IgD-negative memory B cell (primary cell): ENCODE measurements around the gene HOXC5. TPM values are rescaled to one million over a fixed set of nuclear protein-coding genes. Genes with fewer than 3 reads are reported as not detected.

ENCODE experiments used
- H3K27ac Mint-ChIP-seq, 3 donors: one replicate each; pipeline ENCODE4 v1.8.0; 2020 to 2022; ENCODE audit warnings: mild to moderate bottlenecking in 3 of 3, mixed read lengths in 3 of 3, moderate library complexity in 1 of 3
- H3K27me3 Mint-ChIP-seq: one replicate; pipeline ENCODE4 v1.8.0; 2021; ENCODE audit warnings: mixed read lengths
- H3K36me3 Mint-ChIP-seq: one replicate; pipeline ENCODE4 v1.8.0; 2020; ENCODE audit warnings: mild to moderate bottlenecking, mixed read lengths
- H3K4me1 Mint-ChIP-seq, 3 donors: one replicate each; pipeline ENCODE4 v1.8.0; 2020 to 2022; ENCODE audit warnings: mixed read lengths in 3 of 3, mild to moderate bottlenecking in 1 of 3
- H3K4me3 Mint-ChIP-seq, 4 donors: one replicate each; pipeline ENCODE4 v1.8.0; 2020 to 2022; ENCODE audit warnings: mild to moderate bottlenecking in 4 of 4, mixed read lengths in 4 of 4, moderate library complexity in 3 of 4
- H3K9me3 Mint-ChIP-seq, 3 donors: one replicate each; pipeline ENCODE4 v1.8.0; 2020 to 2021; ENCODE audit warnings: mixed read lengths in 3 of 3, mild to moderate bottlenecking in 1 of 3
- polyA plus RNA-seq: library from polyadenylated mRNA; unstranded; fragments of 300-500 nt; fragmentation: Illumina TruSeq; gene quantifications from one replicate; pipeline ENCODE4 v1.2.3, GENCODE V29; 2021

HOXC5 gene
- polyA plus RNA-seq, 1 donor from 2014 or later: not detected

DNA sequence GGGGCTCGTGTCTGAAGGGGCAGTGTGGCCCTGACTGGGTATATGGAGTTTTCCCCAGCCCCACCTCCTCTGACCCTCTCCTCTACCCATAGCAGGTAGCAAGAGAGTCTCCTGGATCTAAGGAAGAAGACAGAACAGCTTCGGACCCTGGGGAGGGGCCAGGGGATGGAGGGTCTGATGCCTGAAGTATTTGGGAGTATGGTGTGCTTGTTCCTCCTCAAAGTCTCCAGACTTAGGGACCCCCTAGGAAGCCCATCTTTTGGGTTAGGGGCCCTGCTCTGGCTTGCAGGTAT is 24.6 kb upstream of the HOXC5 start:
- Mint-ChIP-seq H3K36me3 (peaks cover 1% of the 10 kb centered on the region), H3K4me3 (peak overlapping the region in 3 of 4 donors; percentile 35 to 83 (median 52)), H3K27ac (peak overlapping the region in 2 of 3 donors; percentile 80 to 97), H3K9me3 (peaks cover 0 to 4% (median 0%) of the 10 kb centered on the region in 3 donors), H3K4me1 (peaks cover 9 to 38% (median 15%) of the 10 kb centered on the region in 3 donors), H3K27me3 (peaks cover 75% of the 10 kb centered on the region)

DNA sequence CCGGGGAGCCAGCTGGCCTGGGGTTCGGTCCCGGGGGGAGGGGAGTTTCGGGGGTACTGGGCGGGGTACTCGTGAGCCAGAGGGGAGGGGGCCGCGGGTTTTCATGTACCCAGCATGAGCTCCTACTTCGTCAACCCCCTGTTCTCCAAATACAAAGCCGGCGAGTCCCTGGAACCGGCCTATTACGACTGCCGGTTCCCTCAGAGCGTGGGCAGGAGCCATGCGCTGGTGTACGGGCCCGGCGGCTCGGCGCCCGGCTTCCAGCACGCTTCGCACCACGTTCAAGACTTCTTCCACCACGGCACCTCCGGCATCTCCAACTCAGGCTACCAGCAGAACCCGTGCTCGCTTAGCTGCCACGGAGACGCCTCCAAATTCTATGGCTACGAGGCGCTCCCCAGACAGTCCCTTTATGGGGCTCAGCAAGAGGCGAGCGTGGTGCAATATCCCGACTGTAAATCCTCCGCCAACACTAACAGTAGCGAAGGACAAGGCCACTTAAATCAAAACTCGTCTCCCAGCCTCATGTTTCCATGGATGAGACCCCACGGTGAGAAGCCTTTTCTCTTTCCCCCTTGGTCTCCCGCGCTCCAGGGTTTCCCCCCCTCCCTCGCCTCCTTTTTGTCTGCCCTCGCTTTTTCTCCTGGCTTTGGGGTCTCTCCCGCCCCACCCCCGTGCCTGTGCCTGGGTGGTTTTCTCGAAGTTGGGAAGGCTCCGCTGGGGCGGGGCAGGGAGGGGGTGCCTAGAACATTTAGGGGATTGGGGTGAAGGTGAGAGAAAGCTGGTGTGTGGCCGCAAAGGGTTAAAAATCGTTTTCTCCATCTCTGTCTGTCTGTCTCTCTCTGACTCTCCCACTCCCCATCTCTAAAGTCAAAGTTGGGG is 23.4 kb upstream of the HOXC5 start:
- Mint-ChIP-seq H3K27ac (peak overlapping the region in 2 of 3 donors; percentile 78 to 93), H3K27me3 (peaks cover 71% of the 10 kb centered on the region), H3K9me3 (peaks cover 0 to 4% (median 0%) of the 10 kb centered on the region in 3 donors), H3K4me1 (peaks cover 8 to 38% (median 15%) of the 10 kb centered on the region in 3 donors), H3K36me3 (peaks cover 1% of the 10 kb centered on the region), H3K4me3 (peak overlapping the region; percentile 67 to 89 (median 76))

DNA sequence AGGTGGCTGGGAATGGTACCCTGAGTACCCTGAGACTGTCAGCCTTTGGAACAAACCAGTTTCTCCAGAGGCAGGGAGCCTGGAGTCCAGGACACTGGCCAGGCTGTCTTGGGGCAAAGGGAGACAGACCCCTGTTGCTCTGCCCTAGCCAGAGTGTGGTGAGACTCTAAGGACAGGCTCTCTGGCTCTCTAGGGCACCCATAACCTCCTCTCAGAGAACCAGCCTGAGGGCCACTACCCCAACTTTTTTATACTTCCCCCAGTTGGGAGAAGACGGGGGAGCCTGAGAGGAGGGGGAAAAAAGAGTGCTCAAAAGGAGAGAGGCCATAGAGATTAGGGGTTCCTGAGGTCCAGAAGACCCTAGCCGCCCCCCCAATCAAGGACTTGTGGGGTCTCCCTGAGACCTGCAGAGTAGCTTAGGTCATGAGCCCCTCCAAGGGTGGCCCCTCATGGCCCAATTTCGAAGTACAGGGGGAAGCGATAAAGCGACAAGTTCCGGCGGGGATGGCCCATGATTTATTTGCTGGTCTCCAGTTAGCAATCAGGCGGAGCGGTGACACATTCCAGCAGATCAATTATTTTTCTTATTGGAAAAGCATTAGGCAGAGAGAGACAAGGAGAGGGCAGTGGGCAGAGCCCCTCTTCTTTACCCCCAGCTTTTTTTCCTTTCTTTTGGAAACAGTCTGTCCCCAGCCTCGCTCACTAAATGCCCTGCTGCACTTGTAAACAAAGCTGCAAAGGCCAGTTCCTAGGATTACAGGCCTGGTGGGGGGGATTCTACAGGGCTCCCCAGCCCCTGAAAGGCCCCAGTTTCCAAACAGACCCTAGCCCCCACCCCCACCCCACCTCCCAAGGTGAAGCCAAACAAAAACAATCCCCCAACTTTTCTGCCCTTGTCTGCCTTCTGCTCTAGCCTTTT is 22.5 kb upstream of the HOXC5 start:
- Mint-ChIP-seq H3K4me3 (peak overlapping the region in 2 of 4 donors; percentile 17 to 63), H3K4me1 (peaks cover 10 to 45% (median 17%) of the 10 kb centered on the region in 3 donors)

DNA sequence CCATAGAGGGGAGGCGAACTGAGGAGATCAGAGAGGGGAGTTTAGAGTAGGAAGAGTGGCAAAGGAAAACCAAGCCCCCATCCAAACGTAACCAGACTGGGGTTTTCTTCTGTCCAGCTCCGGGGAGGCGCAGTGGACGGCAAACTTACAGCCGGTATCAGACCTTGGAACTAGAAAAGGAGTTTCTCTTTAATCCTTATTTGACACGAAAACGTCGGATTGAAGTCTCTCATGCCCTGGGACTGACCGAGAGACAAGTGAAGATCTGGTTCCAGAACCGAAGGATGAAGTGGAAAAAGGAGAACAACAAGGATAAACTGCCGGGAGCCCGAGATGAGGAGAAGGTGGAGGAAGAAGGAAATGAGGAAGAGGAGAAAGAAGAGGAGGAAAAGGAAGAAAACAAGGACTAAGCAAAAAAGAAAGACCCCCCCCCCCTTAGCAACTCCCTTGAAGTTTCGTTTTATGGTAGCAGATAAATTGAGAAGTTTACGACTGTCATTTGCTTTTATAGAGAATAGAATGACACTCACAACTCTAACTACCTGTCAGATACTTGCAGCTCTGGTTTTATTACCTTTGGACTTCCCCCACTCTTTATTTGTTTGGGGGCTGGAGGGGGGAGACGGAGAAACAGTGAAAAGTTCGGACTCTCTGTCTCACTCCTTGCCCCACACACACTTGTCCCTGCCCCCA is 21.7 kb upstream of the HOXC5 start:
- Mint-ChIP-seq H3K4me1 (peaks cover 10 to 41% (median 17%) of the 10 kb centered on the region in 3 donors), H3K4me3 (peak overlapping the region in 3 of 4 donors; percentile 4 to 41 (median 4))

More for the DNA sequence above, 22.5 kb upstream of the HOXC5 start:
- H3K27ac Mint-ChIP-seq: peak overlapping the region in 1 of 3 donors; percentile 93
- peaks cover 0 to 4% (median 0%) of the 10 kb centered on the region in 3 donors for H3K9me3 Mint-ChIP-seq
- H3K36me3 Mint-ChIP-seq: peaks cover 1% of the 10 kb centered on the region
- H3K27me3 Mint-ChIP-seq: peaks cover 75% of the 10 kb centered on the region

DNA sequence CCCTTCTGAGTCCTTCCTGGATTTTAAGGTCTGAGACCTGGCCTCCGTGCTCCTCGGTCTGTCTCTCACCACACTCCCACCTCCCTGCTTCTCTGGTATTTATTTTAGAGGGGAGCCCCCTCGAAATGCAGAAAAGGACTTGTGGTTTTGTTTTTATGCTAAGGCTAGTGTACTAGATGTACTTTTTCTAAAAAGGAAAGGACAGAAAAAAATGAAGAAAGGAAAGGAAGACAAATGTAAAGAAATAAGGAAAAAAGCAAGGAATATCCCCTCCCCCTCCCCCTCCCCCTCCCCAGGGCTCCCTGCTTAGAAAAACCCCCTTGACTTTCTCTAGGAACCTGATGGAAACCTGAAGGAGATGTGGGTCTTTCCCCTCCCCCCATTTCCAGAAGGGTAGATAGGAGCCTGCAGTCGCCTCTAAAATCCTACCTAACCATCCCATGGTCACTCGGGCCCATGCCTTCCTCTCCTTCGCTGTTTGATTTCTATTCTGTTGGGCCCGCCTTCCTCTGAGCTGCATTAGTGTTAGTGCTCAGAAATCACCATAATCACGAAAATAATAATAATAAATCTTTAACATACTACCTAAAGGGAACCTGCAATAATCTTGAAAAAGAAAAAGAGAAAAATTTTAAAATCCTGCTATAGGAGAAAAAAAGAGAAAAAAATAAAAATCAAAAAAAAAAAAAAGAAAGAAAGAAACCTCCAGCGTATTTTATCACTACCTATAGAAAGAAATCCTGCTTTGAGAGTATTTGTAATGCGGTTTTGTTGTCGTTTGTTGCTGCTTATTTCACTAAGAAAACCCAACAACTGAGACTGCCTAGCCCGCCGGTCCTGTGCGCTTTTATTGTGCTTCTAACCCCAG is 21.0 kb upstream of the HOXC5 start:
- peaks cover 8 to 35% (median 13%) of the 10 kb centered on the region in 3 donors for H3K4me1 Mint-ChIP-seq
- peaks cover 1% of the 10 kb centered on the region for H3K36me3 Mint-ChIP-seq
- H3K27me3 Mint-ChIP-seq: peaks cover 63% of the 10 kb centered on the region
- peaks cover 0 to 4% (median 0%) of the 10 kb centered on the region in 3 donors for H3K9me3 Mint-ChIP-seq
- H3K27ac Mint-ChIP-seq: peak overlapping the region in 2 of 3 donors; percentile 18 to 93
- peak overlapping the region in 3 of 4 donors; percentile 24 to 48 (median 41) for H3K4me3 Mint-ChIP-seq

More for the DNA sequence above, 21.7 kb upstream of the HOXC5 start:
- Mint-ChIP-seq H3K36me3 (peaks cover 1% of the 10 kb centered on the region), H3K9me3 (peaks cover 0 to 4% (median 0%) of the 10 kb centered on the region in 3 donors), H3K27me3 (peaks cover 71% of the 10 kb centered on the region), H3K27ac (peak overlapping the region in 2 of 3 donors; percentile 18 to 47)

DNA sequence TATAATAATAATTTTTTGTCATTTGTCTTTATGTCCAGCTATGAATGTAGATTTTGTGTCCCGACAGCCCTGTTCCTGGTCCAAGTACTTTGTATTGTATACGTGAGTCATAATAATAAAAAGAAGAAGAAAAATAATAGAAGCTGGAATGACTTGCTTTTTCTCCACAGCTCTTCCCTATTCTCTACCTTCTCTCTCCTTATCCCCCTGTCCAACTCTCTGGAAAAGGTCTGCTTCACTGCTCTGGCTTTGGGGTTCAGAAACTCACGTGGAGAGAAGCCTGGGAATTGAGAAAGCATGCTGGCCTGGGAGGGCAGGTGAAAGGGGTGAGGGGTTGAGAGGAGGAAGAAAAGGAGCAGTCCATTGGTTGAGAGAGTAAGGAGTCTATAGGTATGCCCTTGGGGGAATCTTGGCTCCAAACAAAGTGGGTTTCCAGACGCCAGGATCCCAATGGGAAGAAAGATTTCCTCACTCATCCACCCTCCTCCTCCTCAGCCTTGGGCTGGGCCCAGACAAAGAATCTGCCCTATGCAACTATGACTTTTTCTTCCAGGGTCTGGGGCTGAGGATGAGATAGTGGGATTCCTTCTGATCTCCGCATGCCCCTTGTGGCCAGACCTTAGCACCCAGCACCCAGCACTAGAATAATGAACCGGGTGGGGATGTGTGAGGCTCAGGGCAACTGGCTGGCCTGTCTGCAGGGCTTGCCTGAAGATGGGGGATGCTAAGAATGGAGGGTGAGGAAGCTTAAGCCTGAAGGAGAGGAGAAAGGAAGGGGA is 20.0 kb upstream of the HOXC5 start:
- H3K27me3 Mint-ChIP-seq: peaks cover 63% of the 10 kb centered on the region
- peaks cover 11 to 37% (median 15%) of the 10 kb centered on the region in 3 donors for H3K4me1 Mint-ChIP-seq
- peak overlapping the region in 2 of 4 donors; percentile 11 to 48 for H3K4me3 Mint-ChIP-seq
- peak overlapping the region in 1 of 3 donors; percentile 93 for H3K27ac Mint-ChIP-seq
- peaks cover 1% of the 10 kb centered on the region for H3K36me3 Mint-ChIP-seq
- H3K9me3 Mint-ChIP-seq: peaks cover 0 to 6% (median 0%) of the 10 kb centered on the region in 3 donors

DNA sequence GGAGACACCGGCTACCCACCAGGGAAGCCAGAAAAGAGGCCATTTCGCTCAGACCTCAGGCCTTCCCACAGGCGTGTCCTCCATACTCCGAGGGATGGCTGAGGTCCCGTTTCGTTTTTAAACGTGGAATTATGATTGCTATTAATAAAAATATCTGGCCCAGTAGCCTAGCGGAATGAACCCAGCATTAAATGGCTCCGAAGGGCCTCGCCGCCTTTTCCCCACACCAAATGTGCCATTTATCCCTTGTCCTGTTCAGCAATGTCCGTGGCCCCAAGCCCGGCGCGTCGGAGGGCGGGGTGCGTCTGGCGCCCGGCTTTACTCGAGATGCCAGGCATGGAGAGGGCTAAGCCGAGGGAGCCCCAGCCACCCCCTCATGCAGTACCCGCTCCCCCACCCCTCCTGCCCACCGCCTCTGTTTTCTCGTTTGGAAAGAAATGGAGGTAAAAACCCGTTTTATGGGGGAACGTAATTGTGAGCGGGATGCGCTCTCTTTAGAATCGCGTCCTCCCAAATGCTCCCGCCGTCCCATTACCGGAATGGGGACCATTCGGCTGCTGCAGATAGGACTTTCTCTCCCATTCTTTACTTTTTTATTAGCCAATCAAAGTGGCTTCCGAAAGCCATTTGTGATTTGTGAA is 18.4 kb upstream of the HOXC5 start:
- Mint-ChIP-seq H3K36me3 (peaks cover 1% of the 10 kb centered on the region), H3K27me3 (peaks cover 53% of the 10 kb centered on the region), H3K9me3 (peaks cover 0 to 3% (median 0%) of the 10 kb centered on the region in 3 donors), H3K4me1 (peaks cover 6 to 33% (median 13%) of the 10 kb centered on the region in 3 donors), H3K4me3 (peak overlapping the region in 1 of 4 donors; percentile 76), H3K27ac (peak overlapping the region in 2 of 3 donors; percentile 93 to 96)

DNA sequence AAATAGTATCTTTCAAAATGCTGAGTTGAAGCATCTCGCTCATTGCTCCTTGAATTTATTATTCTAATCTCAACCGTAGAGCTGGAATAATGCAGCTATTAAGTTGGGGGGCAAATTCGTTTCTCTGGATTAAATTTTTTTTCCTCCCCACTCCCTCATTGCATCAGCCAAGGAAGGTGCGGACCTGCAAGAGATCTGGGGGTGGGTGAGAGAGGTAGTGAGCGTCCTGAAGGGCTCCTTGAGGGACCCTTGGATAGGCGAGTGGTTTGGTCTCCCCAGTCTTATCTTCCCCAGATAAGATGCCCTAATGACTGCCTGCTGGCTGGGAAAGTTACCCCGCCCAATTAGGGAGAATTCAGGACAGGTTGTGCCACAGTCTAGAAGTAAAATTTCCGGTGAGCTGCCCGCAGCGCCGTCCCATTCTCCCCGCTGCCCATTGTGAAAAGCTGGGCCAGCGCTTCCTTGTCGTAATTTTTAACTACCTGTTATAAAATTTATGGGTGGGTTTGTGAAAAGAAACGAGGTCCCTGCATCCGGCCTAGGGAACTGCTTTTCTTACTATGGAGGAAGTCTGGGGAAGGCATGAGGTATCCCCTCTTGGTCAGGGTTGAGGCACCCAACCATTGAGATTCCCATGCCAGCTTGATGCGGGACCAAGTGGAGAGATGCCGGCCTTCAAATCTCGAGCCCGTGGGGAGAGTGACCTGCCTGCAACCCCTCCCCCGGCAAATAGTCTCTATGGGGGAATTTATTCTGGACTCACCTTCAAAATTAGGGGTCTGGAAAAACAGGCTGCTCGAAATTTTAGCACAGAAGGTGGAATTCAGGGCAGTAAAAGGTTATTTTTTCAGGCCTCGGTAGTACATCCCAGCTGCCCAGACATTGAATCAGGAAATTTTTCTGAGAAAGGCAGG is 17.6 kb upstream of the HOXC5 start:
- Mint-ChIP-seq H3K36me3 (peaks cover 1% of the 10 kb centered on the region), H3K9me3 (peaks cover 0 to 2% (median 0%) of the 10 kb centered on the region in 3 donors), H3K4me3 (peak overlapping the region in 2 of 4 donors; percentile 52 to 76), H3K27me3 (peaks cover 49% of the 10 kb centered on the region), H3K27ac (peak overlapping the region; percentile 81 to 96 (median 85)), H3K4me1 (peaks cover 5 to 31% (median 13%) of the 10 kb centered on the region in 3 donors)

DNA sequence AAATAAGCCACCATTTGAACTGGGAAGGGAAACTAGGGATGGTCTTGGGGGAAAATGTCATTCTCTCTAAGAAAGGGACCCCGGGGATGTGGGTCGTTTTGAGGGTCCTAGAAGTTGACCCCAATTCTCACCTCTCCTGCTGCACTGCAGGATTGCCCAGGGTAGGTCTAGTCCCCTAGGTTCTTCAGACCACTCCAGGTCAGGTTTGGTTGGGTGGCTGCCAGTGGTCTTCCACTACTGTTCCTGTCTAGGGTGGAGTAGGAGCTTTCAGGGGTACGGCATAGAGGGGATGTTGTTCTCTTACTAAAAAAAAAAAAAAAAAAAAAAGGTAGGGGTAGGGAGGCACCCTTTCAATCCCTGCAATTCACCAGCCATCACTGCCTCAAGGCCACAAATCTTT is 16.8 kb upstream of the HOXC5 start:
- Mint-ChIP-seq H3K9me3 (peaks cover 0 to 2% (median 0%) of the 10 kb centered on the region in 3 donors), H3K36me3 (peaks cover 1% of the 10 kb centered on the region), H3K4me3 (peak overlapping the region in 1 of 4 donors; percentile 76), H3K27me3 (peaks cover 49% of the 10 kb centered on the region), H3K4me1 (peaks cover 5 to 27% (median 12%) of the 10 kb centered on the region in 3 donors), H3K27ac (peak overlapping the region; percentile 23 to 93 (median 71))

DNA sequence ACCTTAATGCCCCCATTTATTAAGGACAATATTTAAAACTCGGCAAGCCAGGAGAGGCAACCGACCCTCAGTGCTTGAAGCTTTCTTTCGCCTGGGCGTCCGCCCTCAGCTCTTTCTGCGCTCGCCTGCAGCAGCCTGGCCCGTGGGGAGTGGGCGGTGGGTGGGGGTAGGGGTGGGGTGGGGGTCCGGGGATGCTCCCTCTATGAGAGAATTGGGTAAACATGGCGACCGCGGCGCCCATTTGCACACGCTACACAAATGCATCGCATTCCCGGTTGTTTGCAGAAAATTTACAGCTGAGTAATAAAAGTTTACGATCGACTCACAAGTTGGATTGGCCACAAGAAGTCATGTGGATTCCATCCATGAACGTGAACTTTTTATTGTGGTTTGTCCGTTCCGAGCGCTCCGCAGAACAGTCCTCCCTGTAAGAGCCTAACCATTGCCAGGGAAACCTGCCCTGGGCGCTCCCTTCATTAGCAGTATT is 16.3 kb upstream of the HOXC5 start:
- peaks cover 0 to 2% (median 0%) of the 10 kb centered on the region in 3 donors for H3K9me3 Mint-ChIP-seq
- peaks cover 7 to 25% (median 10%) of the 10 kb centered on the region in 3 donors for H3K4me1 Mint-ChIP-seq
- H3K27ac Mint-ChIP-seq: peak overlapping the region; percentile 23 to 93 (median 71)
- H3K4me3 Mint-ChIP-seq: no peak overlapping the region
- H3K27me3 Mint-ChIP-seq: peaks cover 48% of the 10 kb centered on the region
- H3K36me3 Mint-ChIP-seq: peaks cover 1% of the 10 kb centered on the region

DNA sequence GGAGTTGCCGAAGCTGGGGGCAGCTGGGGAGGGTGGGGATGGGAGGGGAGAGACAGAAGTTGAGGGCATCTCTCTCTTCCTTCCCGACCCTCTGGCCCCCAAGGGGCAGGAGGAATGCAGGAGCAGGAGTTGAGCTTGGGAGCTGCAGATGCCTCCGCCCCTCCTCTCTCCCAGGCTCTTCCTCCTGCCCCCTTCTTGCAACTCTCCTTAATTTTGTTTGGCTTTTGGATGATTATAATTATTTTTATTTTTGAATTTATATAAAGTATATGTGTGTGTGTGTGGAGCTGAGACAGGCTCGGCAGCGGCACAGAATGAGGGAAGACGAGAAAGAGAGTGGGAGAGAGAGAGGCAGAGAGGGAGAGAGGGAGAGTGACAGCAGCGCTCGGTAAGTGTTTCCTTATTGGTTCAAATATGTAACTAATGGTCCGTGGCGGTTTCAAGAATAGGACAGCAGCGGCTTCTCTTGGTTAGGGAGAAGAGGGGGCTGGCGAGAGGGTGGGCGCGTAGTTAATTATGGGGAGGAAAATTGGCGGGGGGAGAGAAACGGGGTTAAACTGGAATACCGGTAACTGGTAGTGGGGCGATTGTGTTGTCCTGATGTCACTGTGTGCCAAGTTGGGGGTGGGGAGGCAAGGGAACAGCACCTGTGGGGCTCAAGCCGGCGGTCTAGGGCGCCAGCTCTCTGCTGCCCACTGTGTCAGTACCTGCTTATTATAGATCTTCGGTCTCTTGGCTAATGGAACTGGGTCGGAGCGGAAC is 15.6 kb upstream of the HOXC5 start:
- no peaks in the 10 kb centered on the region for H3K36me3 Mint-ChIP-seq
- peaks cover 0 to 2% (median 0%) of the 10 kb centered on the region in 3 donors for H3K9me3 Mint-ChIP-seq
- peaks cover 9 to 22% (median 11%) of the 10 kb centered on the region in 3 donors for H3K4me1 Mint-ChIP-seq
- H3K4me3 Mint-ChIP-seq: peak overlapping the region; percentile 79 to 95 (median 90)
- H3K27me3 Mint-ChIP-seq: peaks cover 48% of the 10 kb centered on the region
- peak overlapping the region; percentile 59 to 95 (median 93) for H3K27ac Mint-ChIP-seq
